Loucy (cell line): ENCODE data around the gene CASP14.

Experiments
- EZH2phosphoT487 ChIP-seq: fragments of 200-600 bp; IDR thresholded peaks from 2 replicates; pipeline ENCODE4 v1.6.1; 2018; ENCODE audit warnings: antibody characterized with exemption, mild to moderate bottlenecking, moderate library complexity, borderline replicate concordance
- TF ChIP-seq, protein P1 (sequence below): fragments of 200-600 bp; sonication (generic); conservative IDR thresholded peaks from 2 replicates; pipeline ENCODE4 v1.5.1; 2014; ENCODE audit warnings: mild to moderate bottlenecking, antibody characterized with exemption, low read length

GRCh38 chr19:15031675-15032074 lies 17.6 kb upstream of the CASP14 start:
- TF ChIP-seq, protein P1, sequence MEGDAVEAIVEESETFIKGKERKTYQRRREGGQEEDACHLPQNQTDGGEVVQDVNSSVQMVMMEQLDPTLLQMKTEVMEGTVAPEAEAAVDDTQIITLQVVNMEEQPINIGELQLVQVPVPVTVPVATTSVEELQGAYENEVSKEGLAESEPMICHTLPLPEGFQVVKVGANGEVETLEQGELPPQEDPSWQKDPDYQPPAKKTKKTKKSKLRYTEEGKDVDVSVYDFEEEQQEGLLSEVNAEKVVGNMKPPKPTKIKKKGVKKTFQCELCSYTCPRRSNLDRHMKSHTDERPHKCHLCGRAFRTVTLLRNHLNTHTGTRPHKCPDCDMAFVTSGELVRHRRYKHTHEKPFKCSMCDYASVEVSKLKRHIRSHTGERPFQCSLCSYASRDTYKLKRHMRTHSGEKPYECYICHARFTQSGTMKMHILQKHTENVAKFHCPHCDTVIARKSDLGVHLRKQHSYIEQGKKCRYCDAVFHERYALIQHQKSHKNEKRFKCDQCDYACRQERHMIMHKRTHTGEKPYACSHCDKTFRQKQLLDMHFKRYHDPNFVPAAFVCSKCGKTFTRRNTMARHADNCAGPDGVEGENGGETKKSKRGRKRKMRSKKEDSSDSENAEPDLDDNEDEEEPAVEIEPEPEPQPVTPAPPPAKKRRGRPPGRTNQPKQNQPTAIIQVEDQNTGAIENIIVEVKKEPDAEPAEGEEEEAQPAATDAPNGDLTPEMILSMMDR: no peak
- TF ChIP-seq EZH2phosphoT487: no peak
